MM.1S (cell line): ENCODE results near the gene ITGA5.

Experiments
- DNase-seq: peaks from one replicate; pipeline ENCODE4 v3.0.0-alpha.2; 2015
- H2AFZ ChIP-seq: fragments of 300-600 bp; sonication (generic); 2 replicates; pipeline ENCODE4 v1.6.0; 2016; ENCODE audit warnings: antibody characterized with exemption, low read length
- H3F3A ChIP-seq: fragments of 300-600 bp; sonication (generic); 2 replicates; pipeline ENCODE4 v1.6.1; 2016; ENCODE audit warnings: mild to moderate bottlenecking, antibody characterized with exemption, low read length, moderate library complexity, mixed read lengths; ENCODE audit not compliant: insufficient read depth
- H3K27ac ChIP-seq: fragments of 300-600 bp; sonication (generic); 2 replicates; pipeline ENCODE4 v1.5.1; 2016; ENCODE audit warnings: mild to moderate bottlenecking, low read length
- H3K27me3 ChIP-seq: fragments of 300-600 bp; sonication (generic); replicated peaks from 2 replicates; pipeline ENCODE4 v1.6.0; 2016; ENCODE audit warnings: low read length; ENCODE audit not compliant: insufficient read depth
- H3K36me3 ChIP-seq: fragments of 300-600 bp; sonication (generic); replicated peaks from 2 replicates; pipeline ENCODE4 v1.6.1; 2016; ENCODE audit warnings: mild to moderate bottlenecking, low read length, mixed read lengths; ENCODE audit not compliant: insufficient read depth
- H3K4me1 ChIP-seq: fragments of 300-600 bp; sonication (generic); 2 replicates; pipeline ENCODE4 v1.6.1; 2016; ENCODE audit warnings: low read length, mixed read lengths
- H3K4me2 ChIP-seq: fragments of 300-600 bp; sonication (generic); 2 replicates; pipeline ENCODE4 v1.6.0; 2016; ENCODE audit warnings: low read depth, low read length
- H3K4me3 ChIP-seq: fragments of 300-600 bp; sonication (generic); 2 replicates; pipeline ENCODE4 v1.5.1; 2016; ENCODE audit warnings: low read length, mixed read lengths
- H3K79me2 ChIP-seq: fragments of 300-600 bp; sonication (generic); 2 replicates; pipeline ENCODE4 v1.6.1; 2016; ENCODE audit warnings: mixed run types, low read length, mixed read lengths
- H3K9ac ChIP-seq: fragments of 300-600 bp; sonication (generic); 2 replicates; pipeline ENCODE4 v1.6.1; 2016; ENCODE audit warnings: low read length, mixed read lengths
- H3K9me2 ChIP-seq: fragments of 300-600 bp; sonication (generic); replicated peaks from 2 replicates; pipeline ENCODE4 v1.6.1; 2016; ENCODE audit warnings: mild to moderate bottlenecking, low read length, mixed read lengths; ENCODE audit not compliant: insufficient read depth
- H3K9me3 ChIP-seq: fragments of 300-600 bp; sonication (generic); replicated peaks from 2 replicates; pipeline ENCODE4 v1.6.1; 2016; ENCODE audit warnings: mild to moderate bottlenecking, low read length, mixed read lengths; ENCODE audit not compliant: insufficient read depth
- H4K20me1 ChIP-seq: fragments of 300-600 bp; sonication (generic); 2 replicates; pipeline ENCODE4 v1.6.1; 2016; ENCODE audit warnings: mild to moderate bottlenecking, low read length, moderate library complexity, mixed read lengths; ENCODE audit not compliant: insufficient read depth
- EZH2 ChIP-seq: fragments of 300-600 bp; sonication (generic); optimal IDR thresholded peaks from 2 replicates; pipeline ENCODE3; 2017; ENCODE audit warnings: low read depth, mild to moderate bottlenecking, antibody characterized with exemption, low read length, mixed read lengths
- EZH2phosphoT487 ChIP-seq: fragments of 300-600 bp; sonication (generic); IDR thresholded peaks from 2 replicates; pipeline ENCODE4 v1.6.1; 2018; ENCODE audit warnings: antibody characterized with exemption, low read length
- TF ChIP-seq, protein P1 (sequence below): fragments of 300-600 bp; sonication (generic); IDR thresholded peaks from 2 replicates; pipeline ENCODE4 v1.5.1; 2016; ENCODE audit warnings: antibody characterized with exemption, low read length, mixed read lengths

Gene ITGA5

DNA sequence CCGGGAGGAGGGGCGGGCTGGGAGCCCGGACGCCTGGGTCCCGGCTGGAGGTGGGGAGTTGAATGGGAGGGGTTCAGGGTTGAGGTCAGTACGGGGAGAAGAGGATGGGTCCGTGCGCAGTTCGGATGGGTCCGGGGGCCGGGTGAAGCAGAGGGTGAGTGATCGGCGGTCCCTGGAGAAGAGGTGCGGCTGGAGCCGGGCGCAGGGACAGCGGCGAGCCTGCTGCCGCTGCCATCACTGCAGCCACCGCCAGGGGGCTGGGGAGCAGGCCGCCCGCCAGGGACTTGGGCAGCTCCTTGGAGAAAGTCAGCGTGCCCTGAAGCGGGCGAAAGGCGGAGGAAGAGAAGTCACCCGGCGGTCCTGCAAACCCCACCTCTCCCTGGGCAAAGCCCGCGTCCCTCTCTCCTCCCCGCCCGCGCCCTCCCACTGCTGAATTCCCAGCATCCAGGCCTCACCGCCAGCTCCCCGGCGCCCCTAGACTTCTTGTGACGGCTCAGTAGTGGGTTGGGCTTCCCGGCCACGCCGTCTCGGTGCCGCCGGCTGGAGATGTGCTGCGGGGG, 48.8 kb downstream of the ITGA5 start:
- H3K27ac ChIP-seq, result no peak overlapping the region
- H4K20me1 ChIP-seq, result no peaks in the 10 kb centered on the region
- no peaks in the 10 kb centered on the region for H3K36me3 ChIP-seq
- H3K4me3 ChIP-seq, result no peak overlapping the region
- DNase-seq, result no peak
- H3K4me2 ChIP-seq, result no peak overlapping the region
- no peaks in the 10 kb centered on the region for H3F3A ChIP-seq
- H3K9ac ChIP-seq, result no peak overlapping the region
- H3K27me3 ChIP-seq, result peaks cover 64% of the 10 kb centered on the region
- H3K9me3 ChIP-seq, result no peaks in the 10 kb centered on the region
- H3K4me1 ChIP-seq, result no peaks in the 10 kb centered on the region
- H2AFZ ChIP-seq, result no peak overlapping the region
- TF ChIP-seq, protein P1, sequence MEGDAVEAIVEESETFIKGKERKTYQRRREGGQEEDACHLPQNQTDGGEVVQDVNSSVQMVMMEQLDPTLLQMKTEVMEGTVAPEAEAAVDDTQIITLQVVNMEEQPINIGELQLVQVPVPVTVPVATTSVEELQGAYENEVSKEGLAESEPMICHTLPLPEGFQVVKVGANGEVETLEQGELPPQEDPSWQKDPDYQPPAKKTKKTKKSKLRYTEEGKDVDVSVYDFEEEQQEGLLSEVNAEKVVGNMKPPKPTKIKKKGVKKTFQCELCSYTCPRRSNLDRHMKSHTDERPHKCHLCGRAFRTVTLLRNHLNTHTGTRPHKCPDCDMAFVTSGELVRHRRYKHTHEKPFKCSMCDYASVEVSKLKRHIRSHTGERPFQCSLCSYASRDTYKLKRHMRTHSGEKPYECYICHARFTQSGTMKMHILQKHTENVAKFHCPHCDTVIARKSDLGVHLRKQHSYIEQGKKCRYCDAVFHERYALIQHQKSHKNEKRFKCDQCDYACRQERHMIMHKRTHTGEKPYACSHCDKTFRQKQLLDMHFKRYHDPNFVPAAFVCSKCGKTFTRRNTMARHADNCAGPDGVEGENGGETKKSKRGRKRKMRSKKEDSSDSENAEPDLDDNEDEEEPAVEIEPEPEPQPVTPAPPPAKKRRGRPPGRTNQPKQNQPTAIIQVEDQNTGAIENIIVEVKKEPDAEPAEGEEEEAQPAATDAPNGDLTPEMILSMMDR, result peak; percentile 44
- TF ChIP-seq EZH2 (no peak), EZH2phosphoT487 (no peak)
- H3K9me2 ChIP-seq, result no peaks in the 10 kb centered on the region
- H3K79me2 ChIP-seq, result no peaks in the 10 kb centered on the region

DNA sequence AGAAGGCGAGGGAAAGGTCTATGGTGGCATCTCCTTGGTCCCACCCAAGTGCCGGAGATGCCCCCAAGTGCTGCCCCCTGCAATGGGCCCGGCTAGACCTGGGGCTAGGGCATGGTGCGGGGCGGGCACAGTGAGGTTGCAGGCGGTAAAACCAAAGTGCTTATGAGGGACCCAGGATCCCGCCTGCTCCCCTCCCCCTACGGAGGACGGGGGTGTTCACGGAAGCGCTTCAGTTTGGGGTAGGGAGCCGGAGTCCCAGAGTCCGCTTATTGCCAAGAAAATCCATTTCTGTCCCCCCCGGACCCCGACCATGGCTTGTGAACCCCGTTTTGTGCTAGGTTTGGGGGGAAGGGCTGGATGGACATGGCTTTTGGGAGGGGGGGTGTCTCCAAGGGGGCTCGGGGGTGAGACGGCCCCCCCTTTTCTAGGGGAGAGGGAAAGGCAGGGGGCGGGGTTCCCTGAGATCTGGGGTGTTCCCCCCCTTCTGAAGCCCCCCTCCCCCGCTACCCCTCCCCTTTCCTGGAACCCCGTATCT, 49.4 kb downstream of the ITGA5 start:
- no peaks in the 10 kb centered on the region for H3K9me3 ChIP-seq
- peaks cover 68% of the 10 kb centered on the region for H3K27me3 ChIP-seq
- no peak overlapping the region for H3K4me2 ChIP-seq
- no peak overlapping the region for H3K4me3 ChIP-seq
- no peak overlapping the region for H3K27ac ChIP-seq
- peaks cover 5% of the 10 kb centered on the region; the same call in 1 of the 2 replicates for H3F3A ChIP-seq
- peaks cover 4% of the 10 kb centered on the region; the same call in 1 of the 2 replicates for H3K4me1 ChIP-seq
- no peaks in the 10 kb centered on the region for H3K9me2 ChIP-seq
- TF ChIP-seq, protein P1, result no peak
- no peak for TF ChIP-seq EZH2
- no peak for TF ChIP-seq EZH2phosphoT487
- H3K36me3 ChIP-seq, result no peaks in the 10 kb centered on the region
- H3K79me2 ChIP-seq, result no peaks in the 10 kb centered on the region
- no peak overlapping the region for H2AFZ ChIP-seq
- DNase-seq, result no peak
- H4K20me1 ChIP-seq, result no peaks in the 10 kb centered on the region
- H3K9ac ChIP-seq, result no peak overlapping the region

DNA sequence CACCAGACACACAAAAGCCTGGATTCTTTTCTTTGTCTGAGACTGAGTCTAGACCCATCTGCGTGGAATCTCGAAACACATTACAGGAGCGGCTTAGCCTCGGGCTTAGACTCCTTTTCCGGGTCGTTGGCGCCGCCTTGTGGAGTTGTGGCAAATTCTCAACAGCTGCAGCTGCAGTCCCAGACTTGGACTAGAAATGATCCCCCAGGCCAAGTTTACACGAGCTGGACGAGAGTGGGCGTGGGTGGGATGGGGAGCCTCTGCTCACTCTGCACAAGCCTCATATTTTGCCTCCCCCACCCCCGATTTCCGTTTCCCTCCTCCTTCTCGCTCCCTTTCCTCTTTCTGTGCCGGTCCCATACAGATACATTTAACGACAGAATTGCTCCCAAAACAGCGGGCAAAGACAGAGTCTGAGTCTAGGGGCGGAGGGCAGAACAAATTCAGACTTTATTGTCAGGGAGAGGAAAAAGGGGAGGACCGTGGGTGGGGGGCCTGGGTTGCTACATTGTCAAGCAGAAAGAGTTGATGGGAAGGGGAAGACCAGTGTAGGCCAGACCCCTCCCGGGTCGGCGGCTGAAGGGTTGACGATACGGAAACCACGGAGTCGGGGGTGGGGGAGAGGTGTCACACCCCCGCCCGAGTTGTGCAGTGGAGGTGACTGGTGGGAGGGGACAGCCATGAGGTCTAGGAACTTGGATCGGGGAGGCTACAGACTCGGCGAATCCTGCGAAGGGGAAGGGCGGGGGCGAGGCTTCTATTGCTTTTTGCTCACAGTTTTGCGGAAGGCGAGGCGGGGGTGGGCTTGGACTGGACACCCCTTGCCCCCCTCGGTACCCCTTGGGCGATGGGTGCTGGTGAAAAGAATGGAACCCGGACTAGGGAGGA, 50.1 kb downstream of the ITGA5 start:
- H3K27ac ChIP-seq, result no peak overlapping the region
- H3K36me3 ChIP-seq, result no peaks in the 10 kb centered on the region
- H3K27me3 ChIP-seq, result peaks cover 64% of the 10 kb centered on the region
- peaks cover 11% of the 10 kb centered on the region for H3K4me1 ChIP-seq
- no peak for TF ChIP-seq EZH2phosphoT487
- TF ChIP-seq, protein P1, result peak; percentile 87
- no peaks in the 10 kb centered on the region for H3K9me3 ChIP-seq
- no peak overlapping the region; the same call in 1 of the 2 replicates for H3K4me3 ChIP-seq
- H3F3A ChIP-seq, result peaks cover 12% of the 10 kb centered on the region
- H3K79me2 ChIP-seq, result no peaks in the 10 kb centered on the region
- peaks cover 4% of the 10 kb centered on the region; the same call in 1 of the 2 replicates for H4K20me1 ChIP-seq
- H2AFZ ChIP-seq, result peak overlapping the region; percentile 40; the same call in 1 of the 2 replicates
- peak; percentile 82 for DNase-seq
- no peaks in the 10 kb centered on the region for H3K9me2 ChIP-seq
- no peak overlapping the region for H3K9ac ChIP-seq
- H3K4me2 ChIP-seq, result peak overlapping the region; percentile 71
